NAMALWA (cell line): Measurements from ENCODE around the gene EAPP.
"Not testable (repeated sequence)": the region's sequence is repeated elsewhere in the genome, so short reads cannot be mapped to it uniquely, and the experiment has no call there.

Experiments used
- DNase-seq: peaks from one replicate; pipeline ENCODE4 v3.0.0-alpha.2; 2015; ENCODE audit warnings: low spot score

The EAPP gene

DNA sequence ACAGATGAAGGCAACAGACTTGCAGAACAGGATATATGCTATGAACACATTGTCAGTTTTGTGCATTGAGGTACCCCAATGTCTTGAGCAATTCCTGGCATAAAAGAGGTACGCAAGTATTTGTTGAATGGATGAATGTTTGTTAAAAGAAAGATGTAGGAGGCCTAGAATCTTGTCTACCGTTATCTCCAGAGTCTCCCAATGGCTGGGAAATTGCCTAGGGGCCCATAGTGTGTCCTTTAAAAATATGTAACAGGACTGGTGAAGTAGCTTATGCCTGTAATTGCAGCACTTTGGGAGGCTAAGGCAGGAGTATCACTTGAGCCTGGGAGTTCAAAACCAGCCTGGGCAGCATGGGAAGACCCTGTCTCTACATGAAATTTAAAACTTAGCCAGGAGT is 57.0 kb downstream of the EAPP start:
- no peak for DNase-seq

- no peak for DNase-seq
These were observed 59.8 kb downstream of the EAPP start for GRCh38 chr14:34479694-34480093.

- no peak for DNase-seq
These were observed 61.2 kb downstream of the EAPP start for GRCh38 chr14:34478261-34478660.

DNA sequence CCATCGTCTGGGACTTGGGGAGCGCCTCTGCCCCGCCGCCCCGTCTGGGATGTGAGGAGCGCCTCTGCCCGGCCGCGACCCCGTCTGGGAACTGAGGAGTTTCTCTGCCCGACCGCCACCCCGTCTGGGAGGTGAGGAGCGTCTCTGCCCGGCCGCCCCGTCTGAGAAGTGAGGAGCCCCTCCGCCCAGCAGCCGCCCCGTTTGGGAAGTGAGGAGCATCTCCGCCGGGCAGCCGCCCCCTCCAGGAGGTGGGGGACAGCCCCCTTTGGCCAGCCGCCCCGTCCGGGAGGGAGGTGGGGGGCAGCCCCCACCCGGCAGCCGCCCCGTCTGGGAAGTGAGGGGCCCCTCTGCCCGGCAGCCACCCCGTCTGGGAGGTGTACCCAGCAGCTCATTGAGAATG is 63.5 kb downstream of the EAPP start:
- DNase-seq = not testable (repeated sequence)

GRCh38 chr14:34475163-34475562 is 64.3 kb downstream of the EAPP start:
- no peak for DNase-seq

DNA sequence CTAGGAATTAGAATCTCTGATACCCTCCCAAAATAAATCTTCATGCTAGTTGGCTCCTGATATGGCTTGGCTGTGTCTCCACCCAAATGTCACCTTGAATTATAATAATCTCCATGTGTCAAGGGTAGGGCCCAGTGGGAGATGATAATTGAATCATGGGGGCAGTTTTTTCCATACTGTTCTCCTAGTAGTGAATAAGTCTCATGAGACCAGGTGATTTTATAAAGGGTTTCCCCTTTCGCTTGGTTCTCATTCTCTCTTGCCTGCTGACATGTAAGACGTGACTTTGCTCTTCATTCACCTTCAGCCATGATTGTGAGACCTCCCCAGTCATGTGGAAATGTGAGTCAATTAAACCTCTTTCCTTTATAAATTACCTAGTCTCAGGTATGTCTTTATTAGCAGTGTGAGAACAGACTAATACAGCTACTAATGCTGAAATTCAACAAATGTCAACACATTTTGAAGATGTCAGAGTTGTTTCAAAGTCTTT is 65.3 kb downstream of the EAPP start:
- DNase-seq = no peak

GRCh38 chr14:34472706-34473279 is 66.7 kb downstream of the EAPP start:
- DNase-seq = no peak

- no peak for DNase-seq
These were observed 69.2 kb downstream of the EAPP start for GRCh38 chr14:34470319-34470718.

GRCh38 chr14:34466691-34467090 is 72.8 kb downstream of the EAPP start:
- DNase-seq = no peak
